GM23248 (cell line): Measurements from ENCODE around the gene MTA3. TPM values are rescaled to one million over a fixed set of nuclear protein-coding genes. Genes with fewer than 3 reads are reported as not detected.

Experiments used
- DNase-seq: peaks from one replicate; pipeline ENCODE4 v3.0.0-alpha.2; 2015
- H2AFZ ChIP-seq: fragments of 200-600 bp; sonication (generic); 2 replicates; pipeline ENCODE4 v1.6.1; 2016; ENCODE audit warnings: antibody characterized with exemption
- H3F3A ChIP-seq: fragments of 200-600 bp; sonication (generic); 2 replicates; pipeline ENCODE4 v1.6.1; 2016; ENCODE audit warnings: mild to moderate bottlenecking, antibody characterized with exemption, mixed run types; ENCODE audit not compliant: insufficient read depth
- H3K27ac ChIP-seq: fragments of 200-600 bp; sonication (generic); 2 replicates; pipeline ENCODE4 v1.5.1; 2016; ENCODE audit warnings: mild to moderate bottlenecking
- H3K27me3 ChIP-seq: fragments of 200-600 bp; sonication (generic); replicated peaks from 2 replicates; pipeline ENCODE4 v1.6.1; 2016; ENCODE audit warnings: mild to moderate bottlenecking; ENCODE audit not compliant: insufficient read depth
- H3K36me3 ChIP-seq: fragments of 200-600 bp; sonication (generic); 2 replicates; pipeline ENCODE4 v1.6.1; 2016; ENCODE audit warnings: low read depth, mild to moderate bottlenecking
- H3K4me1 ChIP-seq: fragments of 200-600 bp; sonication (generic); 2 replicates; pipeline ENCODE4 v1.6.1; 2016; ENCODE audit warnings: mild to moderate bottlenecking; ENCODE audit not compliant: insufficient read depth
- H3K4me2 ChIP-seq: fragments of 200-600 bp; sonication (generic); one replicate; pipeline ENCODE4 v1.6.1; 2016; ENCODE audit warnings: mild to moderate bottlenecking; ENCODE audit not compliant: unreplicated experiment
- H3K4me3 ChIP-seq: fragments of 200-600 bp; sonication (generic); 2 replicates; pipeline ENCODE4 v1.5.1; 2016; ENCODE audit warnings: mild to moderate bottlenecking
- H3K79me2 ChIP-seq: fragments of 200-600 bp; sonication (generic); 2 replicates; pipeline ENCODE4 v1.6.1; 2016; ENCODE audit warnings: mild to moderate bottlenecking; ENCODE audit not compliant: insufficient read depth
- H3K9ac ChIP-seq: fragments of 200-600 bp; sonication (generic); 2 replicates; pipeline ENCODE4 v1.6.1; 2016; ENCODE audit warnings: mild to moderate bottlenecking
- H3K9me2 ChIP-seq: fragments of 200-600 bp; sonication (generic); 2 replicates; pipeline ENCODE4 v1.6.1; 2016; ENCODE audit warnings: mixed run types, mild to moderate bottlenecking, moderate library complexity; ENCODE audit not compliant: insufficient read depth
- H3K9me3 ChIP-seq: fragments of 200-600 bp; sonication (generic); one replicate; pipeline ENCODE4 v1.6.1; 2017; ENCODE audit warnings: low read depth
- H4K20me1 ChIP-seq: fragments of 200-600 bp; sonication (generic); 2 replicates; pipeline ENCODE4 v1.6.0; 2016; ENCODE audit not compliant: insufficient read depth
- EZH2 ChIP-seq: fragments of 200-600 bp; sonication (generic); IDR thresholded peaks from 2 replicates; pipeline ENCODE4 v1.6.1; 2018; ENCODE audit warnings: antibody characterized with exemption, mild to moderate bottlenecking; ENCODE audit not compliant: insufficient read depth, poor library complexity, severe bottlenecking
- EZH2phosphoT487 ChIP-seq: fragments of 200-600 bp; sonication (generic); IDR thresholded peaks from 2 replicates; pipeline ENCODE4 v1.6.1; 2018; ENCODE audit warnings: antibody characterized with exemption, moderate library complexity, mild to moderate bottlenecking, low read depth; ENCODE audit not compliant: insufficient read depth
- WGBS, 2 experiments: methylation state at CpG; one replicate each; pipeline ENCODE4 v1.1.6; 2015 to 2017; ENCODE audit warnings: low lambda C conversion rate in 2 of 2, low coverage in 1 of 2; ENCODE audit errors: missing lambda C conversion rate in 2 of 2; 5-methylcytosine and 5-hydroxymethylcytosine counted together
- in situ Hi-C: fragments of 300-500 bp; cut with MboI; formaldehyde crosslinking; loops from 2 replicates; pipeline ENCODE4 v1.15.0; 2020
- polyA plus RNA-seq: library from polyadenylated mRNA; unstranded; fragments of >200 nt; fragmentation: Nextera tagmentation; extraction: Ambion mirVana; gene quantifications from 2 replicates; pipeline ENCODE4 v1.2.1, GENCODE V29; 2016
- total RNA-seq: library from RNA; depleted of rRNA; stranded (reverse); fragments of >200 nt; shearing (Covaris generic); gene quantifications from 2 replicates; pipeline ENCODE4 v1.2.3, GENCODE V29; 2014

Gene MTA3
- total and polyA plus RNA-seq, 2 experiments from 2014 or later: 25.7 to 29.7 TPM

DNA sequence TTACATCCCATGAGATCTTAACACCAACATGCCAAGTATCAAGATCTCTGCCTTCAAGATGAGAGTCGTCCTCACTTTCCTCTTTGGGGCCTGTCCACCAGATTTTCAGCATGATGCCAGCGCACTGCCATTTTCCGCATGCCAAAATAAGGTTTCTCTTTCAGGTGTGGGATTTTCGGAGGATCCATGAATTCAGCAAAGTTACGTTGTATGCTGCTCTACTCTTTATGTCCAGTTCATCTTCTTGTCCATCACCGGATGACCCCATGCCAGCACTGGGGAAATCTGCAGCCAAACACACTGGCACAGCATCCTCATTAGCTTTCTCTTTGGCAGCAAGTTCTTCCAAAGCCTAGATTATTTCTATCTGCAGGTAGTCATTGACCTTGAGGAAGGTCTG lies 228.8 kb downstream of the MTA3 start:
- Histone ChIP-seq H2AFZ (no peak overlapping the region), H3K4me2 (no peak overlapping the region), H3K9me3 (no peaks in the 10 kb centered on the region), H4K20me1 (no peaks in the 10 kb centered on the region), H3K27me3 (peaks cover 19% of the 10 kb centered on the region), H3K4me3 (no peak overlapping the region), H3K9me2 (no peaks in the 10 kb centered on the region), H3F3A (no peaks in the 10 kb centered on the region), H3K9ac (no peak overlapping the region), H3K4me1 (no peaks in the 10 kb centered on the region), H3K36me3 (no peaks in the 10 kb centered on the region), H3K79me2 (no peaks in the 10 kb centered on the region), H3K27ac (no peak overlapping the region)
- DNase-seq: no peak
- no peak for TF ChIP-seq EZH2phosphoT487
- TF ChIP-seq EZH2: no peak
- in situ Hi-C loops: no loop called here
- WGBS, 2 experiments: 73% methylated on average over 6 of the region's 6 CpGs

DNA sequence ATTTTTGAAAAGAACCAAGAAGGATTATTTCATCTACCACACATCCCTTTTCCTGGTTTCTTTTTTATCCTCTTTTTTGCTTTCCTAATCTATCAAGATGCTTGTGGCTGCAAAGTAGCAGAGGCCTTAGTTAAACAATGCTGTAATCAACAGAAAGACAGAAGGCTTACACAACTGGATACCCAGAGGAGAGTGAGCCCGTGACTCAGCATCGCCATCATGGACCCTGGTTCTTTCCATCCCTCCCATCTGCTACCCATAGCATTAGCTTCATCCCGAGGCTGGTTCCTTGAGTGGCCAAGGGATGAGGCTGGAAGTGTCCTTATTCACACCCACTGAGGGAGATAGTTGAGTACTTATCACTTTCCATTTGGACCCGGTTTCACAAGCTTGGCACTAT lies 231.4 kb downstream of the MTA3 start:
- TF ChIP-seq EZH2phosphoT487: no peak
- no peak for TF ChIP-seq EZH2
- no peaks in the 10 kb centered on the region for H4K20me1 ChIP-seq
- no peaks in the 10 kb centered on the region for H3K4me1 ChIP-seq
- H3K9me3 ChIP-seq: no peaks in the 10 kb centered on the region
- H2AFZ ChIP-seq: no peak overlapping the region
- no peaks in the 10 kb centered on the region for H3K9me2 ChIP-seq
- H3K36me3 ChIP-seq: no peaks in the 10 kb centered on the region
- no peaks in the 10 kb centered on the region for H3F3A ChIP-seq
- H3K4me2 ChIP-seq: no peak overlapping the region
- no peak overlapping the region for H3K4me3 ChIP-seq
- H3K27me3 ChIP-seq: no peaks in the 10 kb centered on the region
- H3K27ac ChIP-seq: no peak overlapping the region
- WGBS, 2 experiments: 77 to 85% methylated on average over 4 of the region's 4 CpGs
- in situ Hi-C loops: no loop called here
- DNase-seq: no peak
- H3K79me2 ChIP-seq: no peaks in the 10 kb centered on the region
- no peak overlapping the region for H3K9ac ChIP-seq

DNA sequence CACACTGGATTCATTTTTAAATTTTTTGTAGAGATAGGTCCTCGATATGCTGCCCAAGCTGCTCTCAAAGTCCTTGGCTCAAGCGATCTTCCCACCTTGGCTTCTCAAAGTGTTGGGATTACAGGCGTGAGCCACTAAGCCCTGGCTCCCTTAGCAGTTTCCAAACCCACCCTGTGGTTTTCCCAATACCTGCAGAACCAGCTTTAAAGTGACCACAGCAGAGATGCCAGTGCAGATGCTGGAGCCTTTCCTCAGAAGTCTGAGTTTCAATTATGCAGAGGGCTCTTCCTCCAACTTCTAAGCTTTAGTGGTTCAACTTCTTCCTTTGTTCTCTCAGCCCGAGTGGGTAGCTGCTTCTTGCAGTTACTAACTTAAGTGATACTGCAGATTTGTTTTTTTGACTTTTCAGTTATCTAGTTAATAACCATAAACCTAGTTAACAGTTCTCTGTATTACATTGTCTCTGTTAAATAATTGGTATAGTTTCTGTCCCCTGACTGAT lies 232.1 kb downstream of the MTA3 start:
- in situ Hi-C loops: no loop called here
- no peaks in the 10 kb centered on the region for H3K79me2 ChIP-seq
- H3K4me1 ChIP-seq: no peaks in the 10 kb centered on the region
- no peaks in the 10 kb centered on the region for H4K20me1 ChIP-seq
- H3K9ac ChIP-seq: no peak overlapping the region
- DNase-seq: no peak
- no peaks in the 10 kb centered on the region for H3K9me3 ChIP-seq
- H3K27me3 ChIP-seq: no peaks in the 10 kb centered on the region
- TF ChIP-seq EZH2phosphoT487: no peak
- TF ChIP-seq EZH2: no peak
- H3K36me3 ChIP-seq: no peaks in the 10 kb centered on the region
- 74 to 79% methylated on average over 4 of the region's 4 CpGs for WGBS, 2 experiments
- no peak overlapping the region for H3K4me3 ChIP-seq
- no peak overlapping the region for H3K27ac ChIP-seq
- H3F3A ChIP-seq: no peaks in the 10 kb centered on the region
- no peak overlapping the region for H3K4me2 ChIP-seq
- no peak overlapping the region for H2AFZ ChIP-seq
- no peaks in the 10 kb centered on the region for H3K9me2 ChIP-seq

DNA sequence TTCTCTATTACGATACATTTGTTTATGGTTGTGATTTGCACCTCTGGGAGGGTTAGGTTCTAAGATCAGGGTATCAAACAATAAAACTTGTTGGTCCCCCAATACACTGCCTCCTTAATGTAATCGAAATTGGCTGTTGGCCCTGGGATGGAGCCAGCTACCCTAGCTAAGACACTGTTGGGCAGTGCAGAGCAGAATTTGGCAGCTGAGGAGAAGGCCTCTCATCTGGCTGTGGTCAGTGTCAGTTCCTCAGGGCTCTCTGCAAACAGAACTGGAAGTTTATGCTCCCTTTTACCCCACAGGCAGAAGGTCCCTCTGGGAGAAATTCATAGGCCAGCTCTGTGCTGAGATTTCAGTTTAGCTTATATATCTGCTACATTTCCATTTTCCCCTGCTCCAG lies 232.5 kb downstream of the MTA3 start:
- WGBS, 2 experiments: 55 to 61% methylated on average over 2 of the region's 2 CpGs
- Histone ChIP-seq H3K27me3 (no peaks in the 10 kb centered on the region), H3K27ac (no peak overlapping the region), H4K20me1 (no peaks in the 10 kb centered on the region), H3K4me3 (no peak overlapping the region), H3F3A (no peaks in the 10 kb centered on the region), H3K9me3 (no peaks in the 10 kb centered on the region), H3K9ac (no peak overlapping the region), H3K79me2 (no peaks in the 10 kb centered on the region), H2AFZ (no peak overlapping the region), H3K36me3 (no peaks in the 10 kb centered on the region), H3K9me2 (no peaks in the 10 kb centered on the region), H3K4me2 (no peak overlapping the region), H3K4me1 (no peaks in the 10 kb centered on the region)
- DNase-seq: no peak
- no peak for TF ChIP-seq EZH2
- TF ChIP-seq EZH2phosphoT487: no peak
- in situ Hi-C loops: no loop called here

DNA sequence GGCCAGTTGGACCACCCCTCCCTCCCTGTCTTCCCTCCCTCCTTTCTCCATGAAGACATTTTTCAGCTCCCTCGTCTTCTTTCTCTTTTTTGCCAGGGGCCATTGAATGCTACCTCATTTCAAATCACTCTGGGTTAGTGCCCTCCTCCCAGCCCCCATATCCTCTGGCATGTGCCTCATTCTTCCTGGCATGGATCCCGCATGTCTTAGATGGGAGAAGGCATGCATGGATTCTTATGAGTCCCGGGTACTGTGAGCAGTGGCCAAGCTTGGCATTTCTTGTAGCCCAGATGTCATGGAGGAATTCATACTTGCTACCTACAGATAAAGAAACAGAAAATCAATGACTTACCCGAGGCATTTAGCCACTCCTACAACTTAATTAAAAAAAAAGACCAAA lies 232.9 kb downstream of the MTA3 start:
- peak; percentile 29 for DNase-seq
- in situ Hi-C loops: no loop called here
- H3K4me2 ChIP-seq: no peak overlapping the region

More for the DNA sequence above, 232.9 kb downstream of the MTA3 start:
- H3K9me3 ChIP-seq: no peaks in the 10 kb centered on the region
- H3K36me3 ChIP-seq: no peaks in the 10 kb centered on the region
- no peaks in the 10 kb centered on the region for H4K20me1 ChIP-seq
- no peaks in the 10 kb centered on the region for H3K4me1 ChIP-seq
- no peak overlapping the region for H3K9ac ChIP-seq
- H3K27me3 ChIP-seq: no peaks in the 10 kb centered on the region
- H2AFZ ChIP-seq: no peak overlapping the region
- TF ChIP-seq EZH2: no peak
- no peak for TF ChIP-seq EZH2phosphoT487
- no peaks in the 10 kb centered on the region for H3K9me2 ChIP-seq
- no peak overlapping the region for H3K4me3 ChIP-seq
- H3K27ac ChIP-seq: no peak overlapping the region
- H3K79me2 ChIP-seq: no peaks in the 10 kb centered on the region
- no peaks in the 10 kb centered on the region for H3F3A ChIP-seq
- 44 to 46% methylated on average over 4 of the region's 4 CpGs for WGBS, 2 experiments
